BLaER1 (cell line): ENCODE data around the gene OPRD1.
"Not testable (repeated sequence)": the region's sequence is repeated elsewhere in the genome, so short reads cannot be mapped to it uniquely, and the experiment has no call there.

Experiments used
- H3K27ac ChIP-seq: shearing (Covaris generic); formaldehyde crosslinking; 2 replicates; pipeline ENCODE4 v1.8.1; 2022
- H3K27me3 ChIP-seq: shearing (Covaris generic); formaldehyde crosslinking; 2 replicates; pipeline ENCODE4 v1.8.1; 2022
- H3K36me3 ChIP-seq: shearing (Covaris generic); formaldehyde crosslinking; 2 replicates; pipeline ENCODE4 v1.8.1; 2022
- H3K4me1 ChIP-seq: shearing (Covaris generic); formaldehyde crosslinking; 2 replicates; pipeline ENCODE4 v1.8.1; 2022
- H3K4me2 ChIP-seq: shearing (Covaris generic); formaldehyde crosslinking; 2 replicates; pipeline ENCODE4 v1.8.1; 2022
- H3K4me3 ChIP-seq: shearing (Covaris generic); formaldehyde crosslinking; 2 replicates; pipeline ENCODE4 v1.8.1; 2022
- H3K9ac ChIP-seq: shearing (Covaris generic); formaldehyde crosslinking; 2 replicates; pipeline ENCODE4 v1.8.1; 2022
- H3K9me3 ChIP-seq: shearing (Covaris generic); formaldehyde crosslinking; 2 replicates; pipeline ENCODE4 v1.8.1; 2022
- H4K20me1 ChIP-seq: shearing (Covaris generic); formaldehyde crosslinking; 2 replicates; pipeline ENCODE4 v1.8.1; 2022
- Cebpa-rat ChIP-seq: shearing (Covaris generic); IDR thresholded peaks from 2 replicates; pipeline ENCODE4 v1.8.1; 2022

Gene OPRD1

DNA sequence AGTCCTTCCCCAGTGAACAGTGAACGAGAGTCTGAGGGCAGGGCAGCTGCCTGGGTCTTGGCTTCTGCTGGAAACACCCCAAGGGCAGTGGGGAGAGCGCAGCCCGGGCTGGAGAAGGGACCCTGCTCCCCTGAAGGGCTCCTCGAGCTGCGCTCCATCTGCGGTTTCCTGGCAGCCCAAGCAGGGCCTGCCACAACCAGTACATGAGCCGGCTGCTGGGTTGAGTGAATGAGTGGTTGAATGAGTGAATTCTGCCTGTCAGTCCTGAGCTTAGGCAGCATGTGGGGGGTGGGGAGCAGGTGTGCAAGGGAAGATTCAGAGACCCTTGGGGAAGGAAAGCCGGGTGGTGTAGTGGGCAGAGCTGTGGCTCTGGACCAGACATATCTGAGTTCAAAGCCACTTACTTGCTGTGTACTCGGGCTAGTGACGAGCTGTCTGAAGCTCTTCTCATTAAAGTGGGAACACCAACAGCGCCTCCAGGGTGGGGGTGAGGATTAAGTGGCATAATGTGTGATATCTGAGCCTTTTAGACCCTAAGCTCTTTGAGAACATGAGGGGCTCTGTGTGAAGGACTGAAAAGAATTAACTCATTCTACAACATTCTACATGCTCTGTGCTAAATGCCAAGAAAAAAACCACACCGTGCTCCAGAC, 3.7 kb downstream of the OPRD1 start:
- Histone ChIP-seq H3K9ac (no peak overlapping the region), H3K27ac (no peak overlapping the region), H3K9me3 (no peaks in the 10 kb centered on the region), H4K20me1 (peaks cover 15% of the 10 kb centered on the region; the same call in 1 of the 2 replicates), H3K4me1 (peaks cover 15% of the 10 kb centered on the region), H3K4me3 (no peak overlapping the region), H3K4me2 (no peak overlapping the region), H3K36me3 (no peaks in the 10 kb centered on the region), H3K27me3 (peaks cover 52% of the 10 kb centered on the region)
- no peak for TF ChIP-seq Cebpa-rat

DNA sequence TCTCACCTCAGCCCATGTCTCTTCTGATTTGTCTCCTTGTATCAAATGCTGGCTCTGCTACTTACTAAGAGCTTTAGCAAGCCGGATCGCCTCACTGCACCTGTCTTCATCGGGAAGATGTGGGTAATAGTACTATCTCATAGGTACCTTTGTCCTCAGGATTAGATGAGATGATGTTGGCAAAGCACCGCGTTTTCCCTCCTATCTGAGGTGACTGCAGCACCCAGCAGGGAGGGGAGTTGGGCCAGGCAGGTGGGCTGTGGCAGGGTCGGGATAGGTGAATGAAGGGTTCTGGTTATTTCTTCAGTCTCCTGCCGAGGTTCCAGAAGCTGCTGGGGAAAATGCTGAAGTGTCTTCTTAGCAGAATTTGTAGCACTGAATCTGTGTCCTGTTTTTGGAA, 5.2 kb downstream of the OPRD1 start:
- Histone ChIP-seq H3K36me3 (no peaks in the 10 kb centered on the region), H3K4me3 (no peak overlapping the region), H4K20me1 (peaks cover 12% of the 10 kb centered on the region; the same call in 1 of the 2 replicates), H3K9ac (no peak overlapping the region), H3K4me2 (no peak overlapping the region), H3K27me3 (peaks cover 37% of the 10 kb centered on the region), H3K9me3 (no peaks in the 10 kb centered on the region), H3K27ac (no peak overlapping the region), H3K4me1 (peaks cover 13% of the 10 kb centered on the region)
- TF ChIP-seq Cebpa-rat, result no peak

DNA sequence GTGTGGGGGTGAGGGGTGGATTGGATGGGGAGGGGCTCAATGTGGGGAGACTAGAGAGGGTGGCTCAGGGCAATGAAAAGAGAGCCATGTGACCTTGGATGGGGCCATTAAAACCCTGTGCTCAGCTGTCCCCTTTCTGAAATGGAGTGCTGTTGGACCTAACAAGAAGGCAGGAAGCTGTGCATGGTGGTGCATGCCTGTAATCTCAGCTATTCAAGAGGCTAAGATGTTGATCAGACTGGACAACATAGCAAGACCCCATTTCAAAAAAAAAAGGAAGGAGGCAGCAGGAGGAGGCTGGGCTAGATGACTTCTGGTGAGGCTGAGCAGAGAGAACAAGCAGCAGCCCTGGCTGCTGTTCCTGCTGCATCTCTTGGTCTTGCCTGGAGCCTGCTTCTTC, 7.0 kb downstream of the OPRD1 start:
- peaks cover 6% of the 10 kb centered on the region; the same call in 1 of the 2 replicates for H4K20me1 ChIP-seq
- no peak for TF ChIP-seq Cebpa-rat
- no peak overlapping the region for H3K9ac ChIP-seq
- no peaks in the 10 kb centered on the region for H3K9me3 ChIP-seq
- no peak overlapping the region for H3K4me3 ChIP-seq
- H3K27me3 ChIP-seq, result peaks cover 18% of the 10 kb centered on the region
- no peak overlapping the region for H3K27ac ChIP-seq
- H3K4me2 ChIP-seq, result no peak overlapping the region
- H3K36me3 ChIP-seq, result no peaks in the 10 kb centered on the region
- H3K4me1 ChIP-seq, result peaks cover 11% of the 10 kb centered on the region

DNA sequence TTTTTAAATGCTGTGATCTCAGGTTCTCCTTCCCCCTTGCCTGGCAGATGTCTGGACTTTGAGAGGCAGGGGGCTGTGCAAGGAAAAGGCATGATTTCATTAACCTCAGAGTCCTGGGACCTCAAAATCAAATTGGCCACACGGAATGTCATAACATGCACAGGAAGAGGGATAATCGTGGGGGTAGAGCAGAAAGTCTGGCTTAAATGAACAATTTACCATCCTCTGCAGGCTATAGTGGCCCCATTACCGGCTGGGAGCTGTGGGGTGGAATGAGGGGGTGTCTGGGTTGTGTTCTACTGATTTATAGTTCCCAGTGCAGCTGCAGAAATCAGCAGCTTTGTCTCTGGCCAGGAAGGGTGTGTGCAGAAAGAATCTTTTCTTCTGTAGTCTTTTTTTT, 10.8 kb downstream of the OPRD1 start:
- H3K36me3 ChIP-seq, result no peaks in the 10 kb centered on the region
- TF ChIP-seq Cebpa-rat, result no peak
- H3K4me2 ChIP-seq, result no peak overlapping the region
- H3K9me3 ChIP-seq, result no peaks in the 10 kb centered on the region
- no peaks in the 10 kb centered on the region for H3K4me1 ChIP-seq
- no peaks in the 10 kb centered on the region for H3K27me3 ChIP-seq
- no peak overlapping the region for H3K27ac ChIP-seq
- no peak overlapping the region for H3K9ac ChIP-seq
- no peak overlapping the region for H3K4me3 ChIP-seq
- no peaks in the 10 kb centered on the region for H4K20me1 ChIP-seq

DNA sequence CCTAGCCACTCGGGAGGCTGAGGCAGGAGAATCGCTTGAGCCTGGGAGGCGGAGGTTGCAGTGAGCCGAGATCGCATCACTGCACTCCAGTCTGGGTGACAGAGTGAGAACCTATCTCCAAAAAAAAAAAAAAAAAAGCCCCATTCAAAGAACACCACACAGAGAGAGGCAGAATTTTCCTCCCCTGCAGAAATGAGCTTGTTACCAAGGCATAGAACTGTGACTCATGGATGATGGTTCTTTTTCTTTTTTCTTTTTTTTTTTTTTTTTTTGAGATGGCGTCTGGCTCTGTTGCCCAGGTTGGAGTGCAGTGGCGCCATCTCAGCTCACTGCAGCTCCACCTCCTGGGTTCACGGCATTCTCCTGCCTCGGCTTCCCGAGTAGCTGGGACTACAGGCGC, 12.1 kb downstream of the OPRD1 start:
- not testable (repeated sequence) for H3K27me3 ChIP-seq, H3K4me1 ChIP-seq

GRCh38 chr1:28828227-28828858, 16.4 kb downstream of the OPRD1 start:
- H3K27me3 ChIP-seq, H3K9ac ChIP-seq, H3K4me3 ChIP-seq, H3K27ac ChIP-seq, H3K9me3 ChIP-seq, H3K36me3 ChIP-seq, H3K4me2 ChIP-seq, H3K4me1 ChIP-seq, H4K20me1 ChIP-seq: not testable (repeated sequence)

More for the DNA sequence above, 12.1 kb downstream of the OPRD1 start:
- not testable (repeated sequence) for H3K9me3 ChIP-seq, H3K27ac ChIP-seq, H3K4me2 ChIP-seq, H3K9ac ChIP-seq, H3K36me3 ChIP-seq, H4K20me1 ChIP-seq, H3K4me3 ChIP-seq

DNA sequence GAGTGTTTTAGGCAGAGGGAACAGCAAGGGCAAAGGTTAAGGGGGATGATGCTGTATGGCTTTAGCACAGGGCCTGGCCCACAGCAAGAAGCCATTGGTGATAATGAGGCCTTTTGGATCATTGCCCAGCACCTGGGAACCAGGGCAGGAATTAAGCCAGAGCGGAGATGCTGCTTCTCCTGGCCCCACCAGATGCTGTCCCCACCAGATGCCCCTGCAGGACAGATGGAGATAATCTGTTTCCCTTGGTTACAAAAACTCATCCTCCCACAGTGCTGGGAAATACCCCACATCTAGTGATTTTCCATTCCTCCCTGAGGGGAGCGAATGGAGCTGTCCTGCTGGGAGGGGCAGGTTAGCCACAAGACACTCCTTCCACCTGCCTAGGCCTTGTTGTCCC, 18.8 kb downstream of the OPRD1 start:
- TF ChIP-seq Cebpa-rat, result no peak
- no peaks in the 10 kb centered on the region for H3K9me3 ChIP-seq
- H3K4me2 ChIP-seq, result no peak overlapping the region
- H3K36me3 ChIP-seq, result no peaks in the 10 kb centered on the region
- H4K20me1 ChIP-seq, result no peaks in the 10 kb centered on the region
- no peak overlapping the region for H3K27ac ChIP-seq
- H3K4me1 ChIP-seq, result no peaks in the 10 kb centered on the region
- H3K4me3 ChIP-seq, result no peak overlapping the region
- no peak overlapping the region for H3K9ac ChIP-seq
- no peaks in the 10 kb centered on the region for H3K27me3 ChIP-seq

- no peaks in the 10 kb centered on the region for H3K9me3 ChIP-seq
These were observed 21.0 kb downstream of the OPRD1 start for GRCh38 chr1:28832966-28833365.

DNA sequence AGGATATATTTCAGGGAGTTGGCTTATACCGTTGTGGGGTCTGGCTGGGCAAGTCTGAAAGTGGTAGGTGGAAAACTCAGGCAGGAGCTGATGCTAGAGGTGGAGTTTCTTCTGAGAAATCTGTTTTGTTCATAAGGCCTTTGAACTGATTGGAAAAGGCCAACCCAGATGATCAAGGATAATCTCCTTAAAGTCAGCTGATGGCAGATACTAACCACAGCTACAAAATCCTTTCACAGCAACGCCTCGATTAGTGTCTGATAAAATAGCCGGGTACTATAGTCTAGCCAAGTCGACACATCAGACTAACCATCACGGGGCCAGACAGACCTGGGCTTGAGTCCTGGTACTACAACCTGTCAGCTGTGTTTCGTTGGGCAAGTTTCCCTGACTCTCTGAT, 21.4 kb downstream of the OPRD1 start:
- H4K20me1 ChIP-seq, result no peaks in the 10 kb centered on the region
- no peak for TF ChIP-seq Cebpa-rat
- no peak overlapping the region for H3K27ac ChIP-seq

More at GRCh38 chr1:28832966-28833365, 21.0 kb downstream of the OPRD1 start:
- TF ChIP-seq Cebpa-rat, result no peak
- Histone ChIP-seq H3K4me3 (no peak overlapping the region), H3K36me3 (no peaks in the 10 kb centered on the region), H4K20me1 (no peaks in the 10 kb centered on the region), H3K27me3 (no peaks in the 10 kb centered on the region), H3K4me2 (no peak overlapping the region), H3K9ac (no peak overlapping the region), H3K4me1 (no peaks in the 10 kb centered on the region), H3K27ac (no peak overlapping the region)

GRCh38 chr1:28835237-28835650, 23.3 kb downstream of the OPRD1 start:
- H3K36me3 ChIP-seq, result no peaks in the 10 kb centered on the region
- no peaks in the 10 kb centered on the region for H4K20me1 ChIP-seq
- no peak for TF ChIP-seq Cebpa-rat
- no peaks in the 10 kb centered on the region for H3K27me3 ChIP-seq
- no peaks in the 10 kb centered on the region for H3K9me3 ChIP-seq
- H3K4me3 ChIP-seq, result no peak overlapping the region
- H3K4me1 ChIP-seq, result no peaks in the 10 kb centered on the region
- H3K4me2 ChIP-seq, result no peak overlapping the region
- H3K27ac ChIP-seq, result no peak overlapping the region
- no peak overlapping the region for H3K9ac ChIP-seq

More for the DNA sequence above, 21.4 kb downstream of the OPRD1 start:
- Histone ChIP-seq H3K9me3 (no peaks in the 10 kb centered on the region), H3K4me2 (no peak overlapping the region), H3K4me1 (no peaks in the 10 kb centered on the region), H3K4me3 (no peak overlapping the region), H3K36me3 (no peaks in the 10 kb centered on the region), H3K27me3 (no peaks in the 10 kb centered on the region), H3K9ac (no peak overlapping the region)
